Sigmoid colon (tissue), 7 donors: ENCODE results near the gene WDR19. TPM values are rescaled to one million over a fixed set of nuclear protein-coding genes. Genes with fewer than 3 reads are reported as not detected.

Source experiments
- DNase-seq: peaks from one replicate; pipeline ENCODE4 v3.0.0-alpha.2; 2019
- H3K27ac ChIP-seq, 4 donors: fragments of 200-600 bp; sonication (generic); one replicate each; pipeline ENCODE4 v1.5.1; 2016 to 2019; ENCODE audit warnings: mild to moderate bottlenecking in 1 of 4
- H3K27me3 ChIP-seq, 3 donors: fragments of 200-600 bp; sonication (generic); one replicate each; pipeline ENCODE4 v1.5.1; 2019; ENCODE audit warnings: mild to moderate bottlenecking in 1 of 3
- H3K36me3 ChIP-seq, 4 donors: fragments of 200-600 bp; sonication (generic); one replicate each; pipeline ENCODE4 v1.5.1; 2016 to 2019
- H3K4me1 ChIP-seq, 4 donors: fragments of 200-600 bp; sonication (generic); one replicate each; pipeline ENCODE4 v1.5.1; 2017 to 2019
- H3K4me3 ChIP-seq, 4 donors: fragments of 200-600 bp; sonication (generic); one replicate each; pipeline ENCODE4 v1.5.1; 2017 to 2019; ENCODE audit warnings: mild to moderate bottlenecking in 2 of 4, moderate library complexity in 1 of 4
- H3K9me3 ChIP-seq, 4 donors: fragments of 200-600 bp in 3 of 4; sonication (generic) in 3 of 4; one replicate each; pipeline versions ENCODE4 v1.5.1 to v1.6.1; 2013 to 2019
- CTCF ChIP-seq, 4 experiments: fragments of 450-650 bp in 3 of 4; fragments of 200-600 bp in 1 of 4; IDR thresholded peaks; one replicate each; pipeline ENCODE4 v1.5.1; 2016 to 2019; ENCODE audit warnings: antibody characterized with exemption in 4 of 4, mild to moderate bottlenecking in 3 of 4, moderate library complexity in 2 of 4
- EP300 ChIP-seq, 4 donors: sonication (generic); formaldehyde crosslinking; IDR thresholded peaks; one replicate each; pipeline ENCODE4 v1.6.1; 2017; ENCODE audit warnings: antibody characterized with exemption in 4 of 4
- POLR2A ChIP-seq, 2 donors: fragments of 450-650 bp; IDR thresholded peaks; one replicate each; pipeline ENCODE4 v1.6.1; 2016; ENCODE audit warnings: antibody characterized with exemption in 2 of 2, mild to moderate bottlenecking in 2 of 2, moderate library complexity in 2 of 2
- POLR2AphosphoS5 ChIP-seq, 4 donors: sonication (generic); formaldehyde crosslinking; IDR thresholded peaks; one replicate each; pipeline ENCODE4 v1.6.1; 2017; ENCODE audit warnings: antibody characterized with exemption in 4 of 4
- WGBS, 2 donors: extraction: QIAGEN DNeasy Blood & Tissue Kit; methylation state at CpG; one replicate each; pipeline ENCODE4 v1.1.7; 2013; 5-methylcytosine and 5-hydroxymethylcytosine counted together
- intact Hi-C: fragments of 100-400 bp; cut with DNase I; formaldehyde crosslinking; loops from one replicate; pipeline ENCODE4 v1.15.1; 2023
- polyA plus RNA-seq, 3 donors: library from polyadenylated mRNA; stranded (reverse); fragments of 200-250 nt; gene quantifications; one replicate each; pipeline ENCODE4 v1.2.3, GENCODE V29; 2013
- total RNA-seq, 4 donors: library from RNA; depleted of rRNA; stranded (reverse); fragments of >200 nt; gene quantifications; one replicate each; pipeline ENCODE4 v1.1.0, GENCODE V29; 2016
- donor health status: healthy with polysubstance abuse.
- donor health status: Bipolar disorder and iron deficiency.
- donor health status: healthy.

WDR19 gene
- total and polyA plus RNA-seq, 7 donors = 3.7 to 62.0 (median 49.9) TPM

DNA sequence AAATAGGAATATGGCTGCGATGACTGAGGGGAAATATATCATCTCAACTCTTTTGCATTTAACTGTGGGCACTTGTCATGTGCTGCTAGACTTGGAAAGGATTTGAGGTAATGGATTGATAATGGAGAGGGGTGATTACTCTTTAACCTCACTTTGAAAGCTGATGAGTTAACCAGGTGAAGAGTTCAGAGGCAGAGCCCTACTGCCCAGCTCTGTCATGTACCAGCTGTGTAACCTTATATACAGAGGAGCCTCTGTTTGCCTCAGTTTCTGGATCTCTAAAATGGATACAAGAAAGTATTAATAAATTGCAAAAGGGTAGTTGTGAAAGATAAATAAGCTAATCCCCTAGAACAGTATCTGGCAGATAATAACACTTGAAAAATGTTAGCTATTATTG, 51.5 kb downstream of the WDR19 start:
- H3K36me3 ChIP-seq = peaks cover 0 to 57% (median 6%) of the 10 kb centered on the region in 4 donors
- no peak for DNase-seq
- H3K27ac ChIP-seq = no peak overlapping the region
- TF ChIP-seq POLR2AphosphoS5 (IDR thresholded peaks at IDR 0.05) (no peak), EP300 (IDR thresholded peaks at IDR 0.05) (no peak), POLR2A (IDR thresholded peaks at IDR 0.05) (no peak), CTCF (IDR thresholded peaks at IDR 0.05) (no peak)
- WGBS, 2 donors = 99 to 100% methylated on average over 1 of the region's 1 CpG
- H3K4me3 ChIP-seq = no peak overlapping the region
- H3K27me3 ChIP-seq = no peaks in the 10 kb centered on the region
- intact Hi-C loops = no loop called here
- H3K4me1 ChIP-seq = no peaks in the 10 kb centered on the region
- H3K9me3 ChIP-seq = no peaks in the 10 kb centered on the region

DNA sequence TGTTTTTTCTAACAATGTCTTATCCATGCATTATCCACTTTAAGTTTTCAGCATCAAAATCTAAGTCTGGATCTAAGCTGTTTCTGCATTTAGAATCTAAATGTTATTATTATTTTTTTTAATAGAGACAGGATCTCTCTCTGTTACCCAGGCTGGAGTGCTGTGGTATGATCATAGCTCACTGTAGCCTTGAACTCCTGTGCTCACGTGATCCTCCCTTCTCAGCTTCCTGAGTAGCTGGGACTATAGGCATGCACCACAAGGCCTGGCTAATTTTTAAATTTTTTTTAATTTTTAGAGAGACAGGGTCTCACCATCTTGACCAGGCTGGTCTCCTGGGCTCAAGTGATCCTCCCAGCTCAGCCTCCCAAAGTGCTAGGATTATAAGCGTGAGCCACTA, 52.7 kb downstream of the WDR19 start:
- Histone ChIP-seq H3K4me1 (no peaks in the 10 kb centered on the region), H3K36me3 (peaks cover 0 to 45% (median 7%) of the 10 kb centered on the region in 4 donors), H3K27me3 (no peaks in the 10 kb centered on the region), H3K4me3 (no peak overlapping the region), H3K27ac (no peak overlapping the region), H3K9me3 (no peaks in the 10 kb centered on the region)
- TF ChIP-seq CTCF (IDR thresholded peaks at IDR 0.05) = no peak
- no peak for TF ChIP-seq POLR2A (IDR thresholded peaks at IDR 0.05)
- no peak for TF ChIP-seq EP300 (IDR thresholded peaks at IDR 0.05)
- intact Hi-C loops = no loop called here
- WGBS, 2 donors = 98% methylated on average over 2 of the region's 2 CpGs
- no peak for DNase-seq

- intact Hi-C loops = no loop called here
- peaks cover 0 to 46% (median 7%) of the 10 kb centered on the region in 4 donors for H3K36me3 ChIP-seq
- H3K4me3 ChIP-seq = no peak overlapping the region
- no peak overlapping the region for H3K27ac ChIP-seq
- no peak for DNase-seq
- 91 to 98% methylated on average over 2 of the region's 2 CpGs for WGBS, 2 donors
- TF ChIP-seq POLR2AphosphoS5 (IDR thresholded peaks at IDR 0.05) = no peak
- H3K27me3 ChIP-seq = no peaks in the 10 kb centered on the region
- no peaks in the 10 kb centered on the region for H3K4me1 ChIP-seq
- H3K9me3 ChIP-seq = no peaks in the 10 kb centered on the region
Measured at GRCh38 chr4:39235696-39236095, 53.4 kb downstream of the WDR19 start.

GRCh38 chr4:39237179-39237578, 54.9 kb downstream of the WDR19 start:
- DNase-seq = no peak
- intact Hi-C loops = no loop called here
- Histone ChIP-seq H3K4me1 (no peaks in the 10 kb centered on the region), H3K27ac (no peak overlapping the region), H3K27me3 (no peaks in the 10 kb centered on the region), H3K36me3 (peaks cover 0 to 41% (median 7%) of the 10 kb centered on the region in 4 donors), H3K9me3 (no peaks in the 10 kb centered on the region), H3K4me3 (no peak overlapping the region)
- 70 to 85% methylated on average over 3 of the region's 3 CpGs for WGBS, 2 donors
- TF ChIP-seq EP300 (IDR thresholded peaks at IDR 0.05) (no peak), CTCF (IDR thresholded peaks at IDR 0.05) (no peak)

- TF ChIP-seq POLR2AphosphoS5 (IDR thresholded peaks at IDR 0.05) (no peak), EP300 (IDR thresholded peaks at IDR 0.05) (no peak), POLR2A (IDR thresholded peaks at IDR 0.05) (no peak), CTCF (IDR thresholded peaks at IDR 0.05) (no peak)
Measured at GRCh38 chr4:39243462-39243861, 61.1 kb downstream of the WDR19 start.

More at GRCh38 chr4:39243462-39243861, 61.1 kb downstream of the WDR19 start:
- Histone ChIP-seq H3K9me3 (no peaks in the 10 kb centered on the region), H3K27ac (no peak overlapping the region), H3K27me3 (no peaks in the 10 kb centered on the region), H3K4me3 (no peak overlapping the region), H3K4me1 (no peaks in the 10 kb centered on the region), H3K36me3 (peaks cover 0 to 42% (median 4%) of the 10 kb centered on the region in 4 donors)
- DNase-seq = no peak
- intact Hi-C loops = no loop called here
- 94 to 95% methylated on average over 3 of the region's 3 CpGs for WGBS, 2 donors
